ENCODE data around the gene MYO1G. TPM values are rescaled to one million over a fixed set of nuclear protein-coding genes. Genes with fewer than 3 reads are reported as not detected.
A peak's percentile ranks its signal among the peaks of the same experiment; 100 is the strongest.

The MYO1G gene
- total RNA-seq, 1 donor = 0.09 TPM

GRCh38 chr7:45007571-45008328 lies 28.9 kb upstream of the MYO1G start:
- TF ChIP-seq CTCF (IDR thresholded peaks at IDR 0.05; ENCODE audit: insufficient read depth, low read length) = no peak
- DNase-seq (ENCODE audit: low read depth) = no peak

GRCh38 chr7:45007106-45007505 lies 28.3 kb upstream of the MYO1G start:
- no peak for TF ChIP-seq CTCF (IDR thresholded peaks at IDR 0.05; ENCODE audit: insufficient read depth, low read length)
- DNase-seq (ENCODE audit: low read depth) = no peak
- H3K4me3 ChIP-seq (ENCODE audit: low read depth, low read length) = no peak overlapping the region

More at GRCh38 chr7:45007571-45008328, 28.9 kb upstream of the MYO1G start:
- no peak overlapping the region for H3K4me3 ChIP-seq (ENCODE audit: low read depth, low read length)

- H3K4me3 ChIP-seq (ENCODE audit: low read depth, low read length) = no peak overlapping the region
- DNase-seq (ENCODE audit: low read depth) = no peak
- no peak for TF ChIP-seq CTCF (IDR thresholded peaks at IDR 0.05; ENCODE audit: insufficient read depth, low read length)
Measured at GRCh38 chr7:45003789-45004188, 25.0 kb upstream of the MYO1G start.

GRCh38 chr7:45001826-45002225 lies 23.0 kb upstream of the MYO1G start:
- no peak for TF ChIP-seq CTCF (IDR thresholded peaks at IDR 0.05; ENCODE audit: insufficient read depth, low read length)
- H3K4me3 ChIP-seq (ENCODE audit: low read depth, low read length) = peak overlapping the region; percentile 72
- DNase-seq (ENCODE audit: low read depth) = no peak

- TF ChIP-seq CTCF (IDR thresholded peaks at IDR 0.05; ENCODE audit: insufficient read depth, low read length) = no peak
- no peak for DNase-seq (ENCODE audit: low read depth)
- H3K4me3 ChIP-seq (ENCODE audit: low read depth, low read length) = peak overlapping the region; percentile 72
Measured at GRCh38 chr7:45001138-45001694, 22.4 kb upstream of the MYO1G start.

- no peak for TF ChIP-seq CTCF (IDR thresholded peaks at IDR 0.05; ENCODE audit: insufficient read depth, low read length)
- peak; percentile 57 for DNase-seq (ENCODE audit: low read depth)
- peak within 1 kb of the TSS; percentile 72 for H3K4me3 ChIP-seq (ENCODE audit: low read depth, low read length)
Measured at GRCh38 chr7:45000093-45001032, 21.5 kb upstream of the MYO1G start, which contains the start of gene CCM2. Gene CCM2, plus strand, starts transcription at chr7:45000201. Its CDS starts 133 bp downstream, at chr7:45000334.
